Measurements from ENCODE around the gene SLC25A28. TPM values are rescaled to one million over a fixed set of nuclear protein-coding genes. Genes with fewer than 3 reads are reported as not detected.

SLC25A28 gene
- total RNA-seq, 4 donors from 2014 or later = 29.8 to 42.8 (median 31.5) TPM

GRCh38 chr10:99656199-99657064 lies 36.2 kb upstream of the SLC25A28 start:
- DNase-seq (ENCODE audit: extremely low spot score) = no peak
- intact Hi-C loops (cut with DNase I) = loop anchor here (5.0 kb wide), 1 partner anchor 34 kb away; the partner anchor contains the start of gene SLC25A28
- WGBS = 0% methylated on average over 1 of the region's 1 CpG

GRCh38 chr10:99654390-99655175 lies 34.3 kb upstream of the SLC25A28 start:
- Histone ChIP-seq H3K9me3 (no peaks in the 10 kb centered on the region), H3K36me3 (no peaks in the 10 kb centered on the region), H3K4me1 (peaks cover 4 to 11% (median 9%) of the 10 kb centered on the region in 4 donors), H3K27me3 (peaks cover 0 to 7% (median 0%) of the 10 kb centered on the region in 4 donors), H3K27ac (replicated peaks in 1 of 4) (no peak overlapping the region), H3K4me3 (no peak overlapping the region)
- DNase-seq (ENCODE audit: extremely low spot score) = no peak
- WGBS = 83% methylated on average over 9 of the region's 9 CpGs
- intact Hi-C loops (cut with DNase I) = loop anchor here (5.0 kb wide), 1 partner anchor 32 kb away; the partner anchor contains the start of gene SLC25A28
- no peak for TF ChIP-seq POLR2AphosphoS5 (IDR thresholded peaks at IDR 0.05)

More at GRCh38 chr10:99656199-99657064, 36.2 kb upstream of the SLC25A28 start:
- H3K36me3 ChIP-seq = no peaks in the 10 kb centered on the region
- no peak for TF ChIP-seq POLR2A (IDR thresholded peaks at IDR 0.05; ENCODE audit: low read depth)
- TF ChIP-seq EP300 (IDR thresholded peaks at IDR 0.05) = no peak
- no peak for TF ChIP-seq CTCF (IDR thresholded peaks at IDR 0.05)
- H3K4me1 ChIP-seq = peaks cover 10 to 23% (median 20%) of the 10 kb centered on the region in 4 donors
- H3K9me3 ChIP-seq = no peaks in the 10 kb centered on the region
- no peak overlapping the region for H3K4me3 ChIP-seq
- H3K27ac ChIP-seq (replicated peaks in 1 of 4) = no peak overlapping the region
- H3K27me3 ChIP-seq = no peaks in the 10 kb centered on the region

- WGBS = 96% methylated on average over 4 of the region's 4 CpGs
- peaks cover 0 to 7% (median 0%) of the 10 kb centered on the region in 4 donors for H3K27me3 ChIP-seq
- intact Hi-C loops (cut with DNase I) = no loop called here
- H3K4me1 ChIP-seq = no peaks in the 10 kb centered on the region
- no peak for DNase-seq (ENCODE audit: extremely low spot score)
- H3K4me3 ChIP-seq = no peak overlapping the region
- TF ChIP-seq POLR2AphosphoS5 (IDR thresholded peaks at IDR 0.05) = no peak
- no peak for TF ChIP-seq CTCF (IDR thresholded peaks at IDR 0.05)
- no peak for TF ChIP-seq POLR2A (IDR thresholded peaks at IDR 0.05; ENCODE audit: low read depth)
- no peak for TF ChIP-seq EP300 (IDR thresholded peaks at IDR 0.05)
- H3K27ac ChIP-seq (replicated peaks in 1 of 4) = no peak overlapping the region
- H3K9me3 ChIP-seq = no peaks in the 10 kb centered on the region
- no peaks in the 10 kb centered on the region for H3K36me3 ChIP-seq
Observed at GRCh38 chr10:99652800-99653390, 32.7 kb upstream of the SLC25A28 start.

- intact Hi-C loops (cut with DNase I) = no loop called here
- DNase-seq (ENCODE audit: extremely low spot score) = no peak
- no peak overlapping the region for H3K4me3 ChIP-seq
- WGBS = 0% methylated on average over 1 of the region's 1 CpG
- H3K9me3 ChIP-seq = peaks cover 0 to 5% (median 0%) of the 10 kb centered on the region in 4 donors
- H3K27me3 ChIP-seq = peaks cover 0 to 11% (median 0%) of the 10 kb centered on the region in 4 donors
- H3K4me1 ChIP-seq = no peaks in the 10 kb centered on the region
- no peak overlapping the region for H3K27ac ChIP-seq (replicated peaks in 1 of 4)
- no peaks in the 10 kb centered on the region for H3K36me3 ChIP-seq
- TF ChIP-seq EP300 (IDR thresholded peaks at IDR 0.05) = no peak
- no peak for TF ChIP-seq POLR2A (IDR thresholded peaks at IDR 0.05; ENCODE audit: low read depth)
- no peak for TF ChIP-seq POLR2AphosphoS5 (IDR thresholded peaks at IDR 0.05)
- TF ChIP-seq CTCF (IDR thresholded peaks at IDR 0.05) = no peak
Observed at GRCh38 chr10:99648717-99649116, 28.5 kb upstream of the SLC25A28 start.

Measured in esophagus muscularis mucosa (tissue), 4 donors.